ENCODE results near the gene RABGAP1L.

DNA sequence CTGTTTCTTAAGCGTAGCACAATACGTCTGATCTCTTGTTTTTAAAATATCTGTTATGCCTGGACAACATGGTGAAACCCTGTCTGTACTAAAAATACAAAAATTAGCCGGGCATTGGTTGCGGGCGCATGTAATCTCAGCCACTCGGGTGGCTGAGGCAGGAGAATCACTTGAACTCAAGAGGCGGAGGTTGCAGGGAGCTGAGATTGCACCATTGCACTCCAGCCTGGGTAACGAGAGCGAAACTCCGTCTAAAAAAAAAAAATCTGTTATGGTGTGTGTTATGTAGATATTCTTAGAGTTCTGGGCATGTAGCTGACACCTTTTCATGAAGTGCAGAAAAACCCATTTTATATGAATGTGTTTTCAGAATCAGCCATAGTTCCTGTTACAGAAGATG, 38.2 kb downstream of the RABGAP1L start:
- TF ChIP-seq EZH2 (IDR thresholded peaks at IDR 0.05) (no peak), FOXP2 (optimal IDR thresholded peaks at IDR 0.05; ENCODE audit: control extremely low read depth, extremely low read length, insufficient read depth) (no peak)
